Stimulated activated naive CD8-positive, alpha-beta T cell treated with anti-CD3 and anti-CD28 coated beads, Interleukin-15, Interleukin-2, amounts not matched to agents 100 ng/mL and 50 ng/mL, for 24 hours (primary cell): ENCODE data around the gene CXADR.

ENCODE experiments used
- H3K27ac Mint-ChIP-seq: one replicate; pipeline ENCODE4 v1.8.0; 2021; ENCODE audit warnings: mild to moderate bottlenecking, mixed read lengths
- H3K27me3 Mint-ChIP-seq: one replicate; pipeline ENCODE4 v1.8.0; 2021; ENCODE audit warnings: mixed read lengths
- H3K36me3 Mint-ChIP-seq: one replicate; pipeline ENCODE4 v1.8.0; 2021; ENCODE audit warnings: low read depth, mixed read lengths
- H3K4me1 Mint-ChIP-seq: one replicate; pipeline ENCODE4 v1.8.0; 2021; ENCODE audit warnings: low read depth, mixed read lengths
- H3K4me3 Mint-ChIP-seq: one replicate; pipeline ENCODE4 v1.8.0; 2021; ENCODE audit warnings: mild to moderate bottlenecking, mixed read lengths
- H3K9me3 Mint-ChIP-seq: one replicate; pipeline ENCODE4 v1.8.0; 2021; ENCODE audit warnings: mixed read lengths

The CXADR gene

GRCh38 chr21:17585875-17586450, 73.1 kb downstream of the CXADR start:
- H3K4me1 Mint-ChIP-seq: no peaks in the 10 kb centered on the region
- no peaks in the 10 kb centered on the region for H3K27me3 Mint-ChIP-seq
- H3K9me3 Mint-ChIP-seq: no peaks in the 10 kb centered on the region
- peaks cover 8% of the 10 kb centered on the region for H3K36me3 Mint-ChIP-seq
- no peak overlapping the region for H3K27ac Mint-ChIP-seq
- no peak overlapping the region for H3K4me3 Mint-ChIP-seq

GRCh38 chr21:17590430-17590829, 77.6 kb downstream of the CXADR start:
- Mint-ChIP-seq H3K27me3 (no peaks in the 10 kb centered on the region), H3K27ac (no peak overlapping the region), H3K36me3 (peaks cover 45% of the 10 kb centered on the region), H3K4me3 (no peak overlapping the region), H3K9me3 (no peaks in the 10 kb centered on the region), H3K4me1 (no peaks in the 10 kb centered on the region)

- Mint-ChIP-seq H3K4me1 (peaks cover 9% of the 10 kb centered on the region), H3K36me3 (peaks cover 88% of the 10 kb centered on the region), H3K27me3 (no peaks in the 10 kb centered on the region), H3K9me3 (no peaks in the 10 kb centered on the region), H3K4me3 (no peak overlapping the region), H3K27ac (no peak overlapping the region)
These were observed 84.8 kb downstream of the CXADR start for GRCh38 chr21:17597680-17598079.

- no peak overlapping the region for H3K27ac Mint-ChIP-seq
- H3K9me3 Mint-ChIP-seq: no peaks in the 10 kb centered on the region
- H3K4me3 Mint-ChIP-seq: no peak overlapping the region
- H3K36me3 Mint-ChIP-seq: peaks cover 88% of the 10 kb centered on the region
- H3K4me1 Mint-ChIP-seq: peaks cover 16% of the 10 kb centered on the region
- H3K27me3 Mint-ChIP-seq: no peaks in the 10 kb centered on the region
These were observed 85.6 kb downstream of the CXADR start for GRCh38 chr21:17598437-17598836.

- H3K27ac Mint-ChIP-seq: no peak overlapping the region
- H3K27me3 Mint-ChIP-seq: no peaks in the 10 kb centered on the region
- H3K4me1 Mint-ChIP-seq: peaks cover 22% of the 10 kb centered on the region
- H3K4me3 Mint-ChIP-seq: no peak overlapping the region
- no peaks in the 10 kb centered on the region for H3K9me3 Mint-ChIP-seq
- peaks cover 81% of the 10 kb centered on the region for H3K36me3 Mint-ChIP-seq
These were observed 90.0 kb downstream of the CXADR start for GRCh38 chr21:17602874-17603273.

GRCh38 chr21:17607684-17608083, 94.8 kb downstream of the CXADR start:
- peaks cover 46% of the 10 kb centered on the region for H3K4me1 Mint-ChIP-seq
- no peaks in the 10 kb centered on the region for H3K9me3 Mint-ChIP-seq
- no peak overlapping the region for H3K4me3 Mint-ChIP-seq
- H3K27ac Mint-ChIP-seq: no peak overlapping the region
- H3K27me3 Mint-ChIP-seq: no peaks in the 10 kb centered on the region
- H3K36me3 Mint-ChIP-seq: peaks cover 77% of the 10 kb centered on the region

GRCh38 chr21:17609681-17610080, 96.8 kb downstream of the CXADR start:
- no peak overlapping the region for H3K27ac Mint-ChIP-seq
- H3K9me3 Mint-ChIP-seq: no peaks in the 10 kb centered on the region
- H3K27me3 Mint-ChIP-seq: no peaks in the 10 kb centered on the region
- peaks cover 57% of the 10 kb centered on the region for H3K36me3 Mint-ChIP-seq
- H3K4me3 Mint-ChIP-seq: peak overlapping the region; percentile 57
- peaks cover 33% of the 10 kb centered on the region for H3K4me1 Mint-ChIP-seq

GRCh38 chr21:17610911-17611310, 98.1 kb downstream of the CXADR start:
- peaks cover 47% of the 10 kb centered on the region for H3K36me3 Mint-ChIP-seq

GRCh38 chr21:17611414-17612022, 98.7 kb downstream of the CXADR start:
- Mint-ChIP-seq H3K4me1 (peaks cover 34% of the 10 kb centered on the region), H3K36me3 (peaks cover 47% of the 10 kb centered on the region), H3K9me3 (no peaks in the 10 kb centered on the region), H3K27me3 (no peaks in the 10 kb centered on the region), H3K27ac (peak overlapping the region; percentile 92), H3K4me3 (peak overlapping the region; percentile 94)

More at GRCh38 chr21:17610911-17611310, 98.1 kb downstream of the CXADR start:
- H3K27me3 Mint-ChIP-seq: no peaks in the 10 kb centered on the region
- H3K27ac Mint-ChIP-seq: peak overlapping the region; percentile 92
- H3K4me3 Mint-ChIP-seq: peak overlapping the region; percentile 94
- no peaks in the 10 kb centered on the region for H3K9me3 Mint-ChIP-seq
- peaks cover 33% of the 10 kb centered on the region for H3K4me1 Mint-ChIP-seq

GRCh38 chr21:17612023-17612564, 99.3 kb downstream of the CXADR start:
- Mint-ChIP-seq H3K4me3 (peak overlapping the region; percentile 94), H3K27me3 (no peaks in the 10 kb centered on the region), H3K4me1 (peaks cover 39% of the 10 kb centered on the region), H3K36me3 (peaks cover 45% of the 10 kb centered on the region), H3K27ac (peak overlapping the region; percentile 92), H3K9me3 (no peaks in the 10 kb centered on the region)

GRCh38 chr21:17612565-17613241, 99.9 kb downstream of the CXADR start, which contains the start of gene BTG3:
Gene BTG3 (minus strand): TSS chr21:17612901. CDS start chr21:17609144, 3,757 bp downstream.
- peak within 1 kb of the TSS; percentile 94 for H3K4me3 Mint-ChIP-seq
- no peaks in the 10 kb centered on the region for H3K27me3 Mint-ChIP-seq
- H3K36me3 Mint-ChIP-seq: peaks cover 39% of the 10 kb centered on the region
- H3K9me3 Mint-ChIP-seq: no peaks in the 10 kb centered on the region
- H3K27ac Mint-ChIP-seq: peak within 1 kb of the TSS; percentile 92
- H3K4me1 Mint-ChIP-seq: peaks cover 39% of the 10 kb centered on the region

- Mint-ChIP-seq H3K4me1 (peaks cover 34% of the 10 kb centered on the region), H3K9me3 (no peaks in the 10 kb centered on the region), H3K27me3 (no peaks in the 10 kb centered on the region), H3K4me3 (peak overlapping the region; percentile 78), H3K36me3 (peaks cover 33% of the 10 kb centered on the region), H3K27ac (peak overlapping the region; percentile 58)
These were observed 100.4 kb downstream of the CXADR start for GRCh38 chr21:17613242-17613676.

GRCh38 chr21:17616831-17617230, 104.0 kb downstream of the CXADR start:
- no peaks in the 10 kb centered on the region for H3K27me3 Mint-ChIP-seq
- no peak overlapping the region for H3K27ac Mint-ChIP-seq
- H3K36me3 Mint-ChIP-seq: no peaks in the 10 kb centered on the region
- H3K9me3 Mint-ChIP-seq: no peaks in the 10 kb centered on the region
- no peak overlapping the region for H3K4me3 Mint-ChIP-seq
- H3K4me1 Mint-ChIP-seq: peaks cover 6% of the 10 kb centered on the region

- H3K27me3 Mint-ChIP-seq: peaks cover 19% of the 10 kb centered on the region
- no peaks in the 10 kb centered on the region for H3K36me3 Mint-ChIP-seq
- H3K4me3 Mint-ChIP-seq: no peak overlapping the region
- no peaks in the 10 kb centered on the region for H3K9me3 Mint-ChIP-seq
- H3K4me1 Mint-ChIP-seq: peaks cover under 1% of the 10 kb centered on the region
- H3K27ac Mint-ChIP-seq: no peak overlapping the region
These were observed 109.2 kb downstream of the CXADR start for GRCh38 chr21:17622018-17622417.

GRCh38 chr21:17631195-17631594, 118.4 kb downstream of the CXADR start:
- H3K4me3 Mint-ChIP-seq: no peak overlapping the region
- H3K36me3 Mint-ChIP-seq: no peaks in the 10 kb centered on the region
- peaks cover 12% of the 10 kb centered on the region for H3K27me3 Mint-ChIP-seq
- H3K4me1 Mint-ChIP-seq: no peaks in the 10 kb centered on the region
- H3K9me3 Mint-ChIP-seq: no peaks in the 10 kb centered on the region
- H3K27ac Mint-ChIP-seq: no peak overlapping the region
